Heart left ventricle (tissue), 13 donors: ENCODE data around the gene TUBG2.

Experiments
- POLR2A ChIP-seq, 2 donors: fragments of 450-650 bp; IDR thresholded peaks; one replicate each; pipeline ENCODE4 v1.6.1; 2017; ENCODE audit warnings: antibody characterized with exemption in 2 of 2, mild to moderate bottlenecking in 2 of 2, moderate library complexity in 2 of 2
- TF ChIP-seq, protein P1 (sequence below), 12 donors: fragments of 200-600 bp; sonication (generic) in 4 of 12; IDR thresholded peaks; one replicate each; pipeline versions ENCODE4 v1.5.0 to v1.8.0; 2018 to 2022; ENCODE audit warnings: antibody characterized with exemption in 12 of 12, mild to moderate bottlenecking in 5 of 12
- donor health status: ischemic (EF 13 %, LVEDD 7.1; RV severe dilation, severe dysfunction).
- donor health status: DM: no; HTN: yes; CAD: no.
- donor health status: DM: no; HTN: no; CAD: no.
- donor health status: ischemic (EF 25% LVEDD 6.9; RV normal size, moderate dysfunction).
- donor health status: ischemic (EF 25% LVEDD 5.7; RV mildly dilated, moderate dysfunction).
- donor health status: ischemic (EF 35%, LVEDD 5.7; RV mildly dilated, moderate dysfunction).
- donor health status: nonischemic (EF 11% LVEDD 7.7; RV severe dilation, severe dysfunction).
- donor health status: DM: yes; HTN: yes; CAD: no.
- donor health status: PGD.
- donor health status: ischemic (EF 29% LVEDD 5.4; RV normal size, mild dysfunction).
- donor health status: nonischemic (EF 23%, LVEDD 6.1; RV moderate dilation, normal function).

DNA sequence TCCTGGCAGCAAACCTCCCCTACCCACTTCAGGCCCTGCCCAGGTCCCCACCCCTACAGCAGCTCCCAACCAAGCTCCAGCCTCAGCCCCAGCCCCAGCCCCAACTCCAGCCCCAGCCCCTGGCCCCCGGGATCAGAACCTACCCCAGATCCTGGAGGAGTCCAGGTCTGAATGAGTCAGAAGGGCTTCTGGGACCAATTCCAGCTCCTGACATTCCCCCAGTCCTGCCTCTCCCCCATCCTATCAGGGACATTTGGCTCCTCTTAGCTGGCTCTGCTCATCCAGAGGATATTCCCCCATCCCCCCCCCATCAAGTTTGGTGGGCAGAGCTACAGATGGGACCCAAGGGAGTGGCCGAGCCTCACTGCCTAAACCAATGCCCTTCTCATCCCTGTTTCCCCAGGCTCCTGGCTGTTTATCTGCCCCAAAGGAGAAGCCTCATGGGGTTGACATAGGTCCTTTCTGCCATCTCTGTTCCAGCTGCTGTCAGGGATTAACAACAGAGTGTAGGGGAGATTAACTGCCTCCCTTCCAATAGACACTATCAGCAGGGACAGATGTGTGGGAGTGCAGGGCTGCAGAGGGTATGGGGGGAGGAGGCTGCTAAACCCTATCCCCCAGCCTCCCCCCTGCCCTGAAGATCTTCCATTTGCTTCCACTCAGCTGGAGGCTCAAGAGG is 39.8 kb downstream of the TUBG2 start:
- TF ChIP-seq, protein P1, sequence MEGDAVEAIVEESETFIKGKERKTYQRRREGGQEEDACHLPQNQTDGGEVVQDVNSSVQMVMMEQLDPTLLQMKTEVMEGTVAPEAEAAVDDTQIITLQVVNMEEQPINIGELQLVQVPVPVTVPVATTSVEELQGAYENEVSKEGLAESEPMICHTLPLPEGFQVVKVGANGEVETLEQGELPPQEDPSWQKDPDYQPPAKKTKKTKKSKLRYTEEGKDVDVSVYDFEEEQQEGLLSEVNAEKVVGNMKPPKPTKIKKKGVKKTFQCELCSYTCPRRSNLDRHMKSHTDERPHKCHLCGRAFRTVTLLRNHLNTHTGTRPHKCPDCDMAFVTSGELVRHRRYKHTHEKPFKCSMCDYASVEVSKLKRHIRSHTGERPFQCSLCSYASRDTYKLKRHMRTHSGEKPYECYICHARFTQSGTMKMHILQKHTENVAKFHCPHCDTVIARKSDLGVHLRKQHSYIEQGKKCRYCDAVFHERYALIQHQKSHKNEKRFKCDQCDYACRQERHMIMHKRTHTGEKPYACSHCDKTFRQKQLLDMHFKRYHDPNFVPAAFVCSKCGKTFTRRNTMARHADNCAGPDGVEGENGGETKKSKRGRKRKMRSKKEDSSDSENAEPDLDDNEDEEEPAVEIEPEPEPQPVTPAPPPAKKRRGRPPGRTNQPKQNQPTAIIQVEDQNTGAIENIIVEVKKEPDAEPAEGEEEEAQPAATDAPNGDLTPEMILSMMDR (IDR thresholded peaks at IDR 0.05) = no peak
- TF ChIP-seq POLR2A (IDR thresholded peaks at IDR 0.05) = no peak
